ENCODE data around the gene ZBTB42.

ZBTB42 gene

GRCh38 chr14:104782808-104783139, 18.1 kb upstream of the ZBTB42 start:
- no peak for DNase-seq

- DNase-seq: no peak
These were observed 17.2 kb upstream of the ZBTB42 start for GRCh38 chr14:104783484-104784217.

- peak; percentile 56 for DNase-seq
These were observed 16.7 kb upstream of the ZBTB42 start for GRCh38 chr14:104784218-104784568.

GRCh38 chr14:104784846-104785707, 15.8 kb upstream of the ZBTB42 start:
- peak; percentile 81 for DNase-seq

GRCh38 chr14:104785708-104786080, 15.2 kb upstream of the ZBTB42 start:
- no peak for DNase-seq

GRCh38 chr14:104786091-104786586, 14.8 kb upstream of the ZBTB42 start:
- no peak for DNase-seq

- no peak for DNase-seq
These were observed 13.9 kb upstream of the ZBTB42 start for GRCh38 chr14:104786726-104787675.

GRCh38 chr14:104787736-104788135, 13.2 kb upstream of the ZBTB42 start:
- DNase-seq: no peak

- peak; percentile 97 for DNase-seq
These were observed 12.6 kb upstream of the ZBTB42 start for GRCh38 chr14:104788161-104788818.

- DNase-seq: no peak
These were observed 11.8 kb upstream of the ZBTB42 start for GRCh38 chr14:104788873-104789663.

GRCh38 chr14:104789752-104790743, 10.9 kb upstream of the ZBTB42 start:
- DNase-seq: no peak

- DNase-seq: no peak
These were observed 9.5 kb upstream of the ZBTB42 start for GRCh38 chr14:104791425-104791824.

GRCh38 chr14:104792101-104792884, 8.6 kb upstream of the ZBTB42 start:
- peak; percentile 72 for DNase-seq

- no peak for DNase-seq
These were observed 7.8 kb upstream of the ZBTB42 start for GRCh38 chr14:104792945-104793702.

- DNase-seq: no peak
These were observed 7.3 kb upstream of the ZBTB42 start for GRCh38 chr14:104793703-104793959.

GRCh38 chr14:104794099-104794498, 6.8 kb upstream of the ZBTB42 start:
- peak; percentile 43 for DNase-seq

- DNase-seq: peak; percentile 43
These were observed 6.3 kb upstream of the ZBTB42 start for GRCh38 chr14:104794631-104794992.

GRCh38 chr14:104794993-104795780, 5.7 kb upstream of the ZBTB42 start, which contains the start of gene AKT1:
TSS of gene AKT1 (minus strand) at chr14:104795748. CDS start at chr14:104792643, 3,105 bp downstream.
- peak; percentile 60 for DNase-seq

Data from NCI-H69 (cell line).